Measurements from ENCODE around the gene ZNF639. TPM values are rescaled to one million over a fixed set of nuclear protein-coding genes. Genes with fewer than 3 reads are reported as not detected.

ZNF639 gene
- total and polyA plus RNA-seq, 10 of the 15 experiments (the other 5 are each of a cell fraction or from before 2014, with no cell fraction given): 16.3 to 61.2 (median 35.3) TPM

- TF ChIP-seq, protein P1, sequence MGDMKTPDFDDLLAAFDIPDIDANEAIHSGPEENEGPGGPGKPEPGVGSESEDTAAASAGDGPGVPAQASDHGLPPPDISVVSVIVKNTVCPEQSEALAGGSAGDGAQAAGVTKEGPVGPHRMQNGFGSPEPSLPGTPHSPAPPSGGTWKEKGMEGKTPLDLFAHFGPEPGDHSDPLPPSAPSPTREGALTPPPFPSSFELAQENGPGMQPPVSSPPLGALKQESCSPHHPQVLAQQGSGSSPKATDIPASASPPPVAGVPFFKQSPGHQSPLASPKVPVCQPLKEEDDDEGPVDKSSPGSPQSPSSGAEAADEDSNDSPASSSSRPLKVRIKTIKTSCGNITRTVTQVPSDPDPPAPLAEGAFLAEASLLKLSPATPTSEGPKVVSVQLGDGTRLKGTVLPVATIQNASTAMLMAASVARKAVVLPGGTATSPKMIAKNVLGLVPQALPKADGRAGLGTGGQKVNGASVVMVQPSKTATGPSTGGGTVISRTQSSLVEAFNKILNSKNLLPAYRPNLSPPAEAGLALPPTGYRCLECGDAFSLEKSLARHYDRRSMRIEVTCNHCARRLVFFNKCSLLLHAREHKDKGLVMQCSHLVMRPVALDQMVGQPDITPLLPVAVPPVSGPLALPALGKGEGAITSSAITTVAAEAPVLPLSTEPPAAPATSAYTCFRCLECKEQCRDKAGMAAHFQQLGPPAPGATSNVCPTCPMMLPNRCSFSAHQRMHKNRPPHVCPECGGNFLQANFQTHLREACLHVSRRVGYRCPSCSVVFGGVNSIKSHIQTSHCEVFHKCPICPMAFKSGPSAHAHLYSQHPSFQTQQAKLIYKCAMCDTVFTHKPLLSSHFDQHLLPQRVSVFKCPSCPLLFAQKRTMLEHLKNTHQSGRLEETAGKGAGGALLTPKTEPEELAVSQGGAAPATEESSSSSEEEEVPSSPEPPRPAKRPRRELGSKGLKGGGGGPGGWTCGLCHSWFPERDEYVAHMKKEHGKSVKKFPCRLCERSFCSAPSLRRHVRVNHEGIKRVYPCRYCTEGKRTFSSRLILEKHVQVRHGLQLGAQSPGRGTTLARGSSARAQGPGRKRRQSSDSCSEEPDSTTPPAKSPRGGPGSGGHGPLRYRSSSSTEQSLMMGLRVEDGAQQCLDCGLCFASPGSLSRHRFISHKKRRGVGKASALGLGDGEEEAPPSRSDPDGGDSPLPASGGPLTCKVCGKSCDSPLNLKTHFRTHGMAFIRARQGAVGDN (IDR thresholded peaks at IDR 0.05): no peak
- TF ChIP-seq SP1 (IDR thresholded peaks at IDR 0.05; ENCODE audit: low read depth, low read length) (no peak), MEF2A (IDR thresholded peaks at IDR 0.05; ENCODE audit: insufficient read depth, low read depth, low read length) (no peak), CTCF (IDR thresholded peaks at IDR 0.05 in 2 of 3, conservative IDR thresholded peaks at IDR 0.05 in 1 of 3; ENCODE audit: control insufficient read depth in 2 of 3, extremely low read depth in 1 of 3, insufficient read depth in 1 of 3, low read depth in 3 of 3, low read length in 3 of 3) (no peak), KAT2A (conservative IDR thresholded peaks at IDR 0.05; ENCODE audit: control insufficient read depth, low read depth, low read length) (no peak), RUNX3 (IDR thresholded peaks at IDR 0.05; ENCODE audit: low read length) (peak; percentile 79), PKNOX1 (IDR thresholded peaks at IDR 0.05) (peak; percentile 44; the same call in 1 of the 2 replicates), NKRF (conservative IDR thresholded peaks at IDR 0.05) (peak; percentile 58; the same call in 1 of the 2 replicates), CHD1 (IDR thresholded peaks at IDR 0.05; ENCODE audit: low read depth, low read length) (no peak), PML (IDR thresholded peaks at IDR 0.05; ENCODE audit: low read length) (peak; percentile 73; the same call in 1 of the 2 replicates), SIX5 (IDR thresholded peaks at IDR 0.05; ENCODE audit: low read depth, low read length, severe bottlenecking) (peak; percentile 68)
- TF ChIP-seq, protein P2, sequence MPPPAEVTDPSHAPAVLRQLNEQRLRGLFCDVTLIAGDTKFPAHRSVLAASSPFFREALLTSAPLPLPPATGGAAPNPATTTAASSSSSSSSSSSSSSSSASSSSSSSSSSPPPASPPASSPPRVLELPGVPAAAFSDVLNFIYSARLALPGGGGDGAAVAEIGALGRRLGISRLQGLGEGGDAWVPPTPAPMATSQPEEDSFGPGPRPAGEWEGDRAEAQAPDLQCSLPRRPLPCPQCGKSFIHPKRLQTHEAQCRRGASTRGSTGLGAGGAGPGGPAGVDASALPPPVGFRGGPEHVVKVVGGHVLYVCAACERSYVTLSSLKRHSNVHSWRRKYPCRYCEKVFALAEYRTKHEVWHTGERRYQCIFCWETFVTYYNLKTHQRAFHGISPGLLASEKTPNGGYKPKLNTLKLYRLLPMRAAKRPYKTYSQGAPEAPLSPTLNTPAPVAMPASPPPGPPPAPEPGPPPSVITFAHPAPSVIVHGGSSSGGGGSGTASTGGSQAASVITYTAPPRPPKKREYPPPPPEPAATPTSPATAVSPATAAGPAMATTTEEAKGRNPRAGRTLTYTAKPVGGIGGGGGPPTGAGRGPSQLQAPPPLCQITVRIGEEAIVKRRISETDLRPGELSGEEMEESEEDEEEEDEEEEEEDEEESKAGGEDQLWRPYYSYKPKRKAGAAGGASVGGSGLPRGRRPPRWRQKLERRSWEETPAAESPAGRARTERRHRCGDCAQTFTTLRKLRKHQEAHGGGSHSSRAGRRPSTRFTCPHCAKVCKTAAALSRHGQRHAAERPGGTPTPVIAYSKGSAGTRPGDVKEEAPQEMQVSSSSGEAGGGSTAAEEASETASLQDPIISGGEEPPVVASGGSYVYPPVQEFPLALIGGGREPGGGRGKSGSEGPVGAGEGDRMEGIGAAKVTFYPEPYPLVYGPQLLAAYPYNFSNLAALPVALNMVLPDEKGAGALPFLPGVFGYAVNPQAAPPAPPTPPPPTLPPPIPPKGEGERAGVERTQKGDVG (CRISPR knock-in tag; IDR thresholded peaks at IDR 0.05): no peak
Observed at GRCh38 chr3:179347345-179348194, 24.7 kb downstream of the ZNF639 start, which contains the start of gene MFN1 (continued).

All from GM12878 (cell line).